Liver (tissue), 3 donors: ENCODE measurements around the gene EGFR.

Experiments used
- CTCF ChIP-seq: fragments of 150-350 bp; IDR thresholded peaks from 2 replicates; pipeline ENCODE4 v1.5.1; 2017; ENCODE audit warnings: improper control_type of control experiment, low read depth, low read length; ENCODE audit not compliant: missing input control
- EGR1 ChIP-seq, 2 donors: IDR thresholded peaks; 2 replicates each; pipeline ENCODE4 v1.6.1; 2016 to 2018; ENCODE audit warnings: antibody characterized with exemption in 2 of 2, low read depth in 2 of 2
- FOXA2 ChIP-seq: IDR thresholded peaks from 2 replicates; pipeline ENCODE4 v1.6.1; 2016; ENCODE audit warnings: antibody characterized with exemption
- JUND ChIP-seq, 2 donors: IDR thresholded peaks; 2 replicates each; pipeline ENCODE4 v1.6.1; 2016; ENCODE audit warnings: antibody characterized with exemption in 2 of 2
- MAX ChIP-seq: IDR thresholded peaks from 2 replicates; pipeline ENCODE4 v1.6.1; 2016; ENCODE audit warnings: antibody characterized with exemption
- REST ChIP-seq: IDR thresholded peaks from 2 replicates; pipeline ENCODE4 v1.6.1; 2016; ENCODE audit warnings: antibody characterized with exemption, mild to moderate bottlenecking
- SP1 ChIP-seq: IDR thresholded peaks from 2 replicates; pipeline ENCODE4 v1.6.1; 2018; ENCODE audit warnings: antibody characterized with exemption, mild to moderate bottlenecking
- TAF1 ChIP-seq: conservative IDR thresholded peaks from 2 replicates; pipeline ENCODE4 v1.6.1; 2016; ENCODE audit warnings: antibody characterized with exemption, mild to moderate bottlenecking
- YY1 ChIP-seq: IDR thresholded peaks from 2 replicates; pipeline ENCODE4 v1.6.1; 2016; ENCODE audit warnings: antibody characterized with exemption, mild to moderate bottlenecking
- ZBTB33 ChIP-seq: IDR thresholded peaks from 2 replicates; pipeline ENCODE4 v1.6.1; 2016; ENCODE audit warnings: antibody characterized with exemption
- donor health status: healthy.
- donor health status: healthy.

- TF ChIP-seq CTCF, result no peak
- TF ChIP-seq FOXA2, result no peak
- no peak for TF ChIP-seq TAF1
- no peak for TF ChIP-seq JUND (IDR thresholded peaks at IDR 0.05)
- TF ChIP-seq EGR1 (IDR thresholded peaks at IDR 0.05; ENCODE audit: low read depth in 2 of 2), result no peak
- no peak for TF ChIP-seq SP1
- TF ChIP-seq REST, result no peak
- TF ChIP-seq YY1, result no peak
- no peak for TF ChIP-seq MAX
- no peak for TF ChIP-seq ZBTB33
These were observed 138.9 kb downstream of the EGFR start for GRCh38 chr7:55157764-55158105.
